WTC11 (cell line): Measurements from ENCODE around the gene BRMS1L. TPM values are rescaled to one million over a fixed set of nuclear protein-coding genes. Genes with fewer than 3 reads are reported as not detected.
"Not testable (repeated sequence)": the region's sequence is repeated elsewhere in the genome, so short reads cannot be mapped to it uniquely, and the experiment has no call there.

Experiments used
- ATAC-seq: fragments of 200-7000 bp; cut with Tn5 transposase; 2 replicates; pipeline ENCODE4 v1.10.0; 2021; ENCODE audit warnings: mild to moderate bottlenecking, moderate library complexity
- CTCF ChIA-PET: fragments of 300-600 bp; sonication (Branson Sonifier 250); formaldehyde crosslinking; loops from one replicate; lab custom pipeline; 2021; ENCODE audit warnings: antibody characterized with exemption; lab: Charles Lee
- POLR2A ChIA-PET: fragments of 350-600 bp; sonication (Branson Sonifier 250); formaldehyde crosslinking; loops from one replicate; lab custom pipeline; 2021; ENCODE audit warnings: antibody characterized with exemption; lab: Charles Lee
- DNase-seq: peaks from one replicate; pipeline ENCODE4 v3.0.0; 2021; ENCODE audit warnings: low spot score
- H3K27ac Mint-ChIP-seq: 2 replicates; pipeline ENCODE4 v1.8.0; 2021; ENCODE audit warnings: mixed read lengths
- H3K27me3 Mint-ChIP-seq: 2 replicates; pipeline ENCODE4 v1.8.0; 2021; ENCODE audit warnings: low read depth, mild to moderate bottlenecking, moderate library complexity, mixed read lengths
- H3K36me3 Mint-ChIP-seq: 2 replicates; pipeline ENCODE4 v1.8.0; 2021; ENCODE audit warnings: mixed read lengths
- H3K4me1 Mint-ChIP-seq: 2 replicates; pipeline ENCODE4 v1.8.0; 2022; ENCODE audit warnings: mixed read lengths
- H3K4me3 Mint-ChIP-seq: 2 replicates; pipeline ENCODE4 v1.8.0; 2021; ENCODE audit warnings: mild to moderate bottlenecking, moderate library complexity, mixed read lengths
- H3K9me3 Mint-ChIP-seq: 2 replicates; pipeline ENCODE4 v1.8.0; 2021; ENCODE audit warnings: mixed read lengths
- ATF1 ChIP-seq: sonication (generic); formaldehyde crosslinking; IDR thresholded peaks from 2 replicates; pipeline ENCODE4 v1.8.1; 2023; ENCODE audit warnings: mild to moderate bottlenecking, moderate library complexity, missing genetic modification reagents
- CREM ChIP-seq: sonication (generic); formaldehyde crosslinking; IDR thresholded peaks from 2 replicates; pipeline ENCODE4 v1.8.1; 2022; ENCODE audit warnings: mild to moderate bottlenecking, missing genetic modification reagents, moderate library complexity
- E2F4 ChIP-seq: sonication (generic); formaldehyde crosslinking; IDR thresholded peaks from 2 replicates; pipeline ENCODE4 v1.8.1; 2022; ENCODE audit warnings: low read depth, mild to moderate bottlenecking, moderate library complexity, missing genetic modification reagents, borderline replicate concordance
- E2F5 ChIP-seq: sonication (generic); formaldehyde crosslinking; IDR thresholded peaks from 2 replicates; pipeline ENCODE4 v1.8.1; 2022; ENCODE audit warnings: mild to moderate bottlenecking, moderate library complexity, missing genetic modification reagents
- ELF4 ChIP-seq: sonication (generic); formaldehyde crosslinking; IDR thresholded peaks from 2 replicates; pipeline ENCODE4 v1.8.1; 2022; ENCODE audit warnings: low read depth, mild to moderate bottlenecking, moderate library complexity, missing genetic modification reagents
- EMX1 ChIP-seq: fragments of 250-450 bp; sonication (Bioruptor Pico); IDR thresholded peaks from 2 replicates; pipeline ENCODE4 v1.8.0; 2021; ENCODE audit warnings: mild to moderate bottlenecking
- GABPB1 ChIP-seq: sonication (generic); formaldehyde crosslinking; IDR thresholded peaks from 2 replicates; pipeline ENCODE4 v1.8.1; 2023; ENCODE audit warnings: mild to moderate bottlenecking, missing genetic modification reagents
- HMGA2 ChIP-seq: fragments of 250-450 bp; sonication (Bioruptor Pico); IDR thresholded peaks from 2 replicates; pipeline ENCODE4 v1.4.0; 2021; ENCODE audit warnings: mild to moderate bottlenecking, moderate library complexity
- HMGXB4 ChIP-seq: sonication (generic); formaldehyde crosslinking; IDR thresholded peaks from 2 replicates; pipeline ENCODE4 v1.8.1; 2023; ENCODE audit warnings: mild to moderate bottlenecking, moderate library complexity, missing genetic modification reagents
- JAZF1 ChIP-seq: fragments of 250-450 bp; sonication (Bioruptor Pico); IDR thresholded peaks from 2 replicates; pipeline ENCODE4 v1.9.0; 2021; ENCODE audit warnings: moderate library complexity, mild to moderate bottlenecking, inconsistent platforms
- KAT7 ChIP-seq: sonication (generic); formaldehyde crosslinking; IDR thresholded peaks from 2 replicates; pipeline ENCODE4 v1.8.1; 2023; ENCODE audit warnings: missing genetic modification reagents, mild to moderate bottlenecking, borderline replicate concordance
- MAX ChIP-seq: sonication (generic); formaldehyde crosslinking; IDR thresholded peaks from 2 replicates; pipeline ENCODE4 v1.8.0; 2022; ENCODE audit warnings: mild to moderate bottlenecking, missing genetic modification reagents
- NFATC4 ChIP-seq: fragments of 250-450 bp; sonication (Bioruptor Pico); IDR thresholded peaks from 2 replicates; pipeline ENCODE4 v1.9.0; 2021; ENCODE audit warnings: mild to moderate bottlenecking
- NFE2L1 ChIP-seq: sonication (generic); formaldehyde crosslinking; IDR thresholded peaks from 2 replicates; pipeline ENCODE4 v1.8.1; 2023; ENCODE audit warnings: missing genetic modification reagents
- NR3C1 ChIP-seq: sonication (generic); formaldehyde crosslinking; conservative IDR thresholded peaks from 2 replicates; pipeline ENCODE4 v1.8.1; 2023; ENCODE audit warnings: low read depth, mild to moderate bottlenecking, missing genetic modification reagents
- OVOL2 ChIP-seq: fragments of 250-450 bp; sonication (Bioruptor Pico); IDR thresholded peaks from 2 replicates; pipeline ENCODE4 v1.9.0; 2021; ENCODE audit warnings: mild to moderate bottlenecking, borderline replicate concordance
- RELA ChIP-seq: sonication (generic); formaldehyde crosslinking; IDR thresholded peaks from 2 replicates; pipeline ENCODE4 v1.8.1; 2022; ENCODE audit warnings: missing genetic modification reagents, mild to moderate bottlenecking, borderline replicate concordance
- SP1 ChIP-seq: sonication (generic); formaldehyde crosslinking; conservative IDR thresholded peaks from 2 replicates; pipeline ENCODE4 v1.8.1; 2022; ENCODE audit warnings: missing genetic modification reagents
- TCF7 ChIP-seq: sonication (generic); formaldehyde crosslinking; IDR thresholded peaks from 2 replicates; pipeline ENCODE4 v1.8.0; 2022; ENCODE audit warnings: mild to moderate bottlenecking, low read depth, missing genetic modification reagents, moderate library complexity
- TEAD1 ChIP-seq: sonication (generic); formaldehyde crosslinking; IDR thresholded peaks from 2 replicates; pipeline ENCODE4 v1.8.0; 2022; ENCODE audit warnings: mild to moderate bottlenecking, missing genetic modification reagents
- USF2 ChIP-seq: sonication (generic); formaldehyde crosslinking; IDR thresholded peaks from 2 replicates; pipeline ENCODE4 v1.8.1; 2023; ENCODE audit warnings: mild to moderate bottlenecking, missing genetic modification reagents, moderate library complexity
- ZBTB21 ChIP-seq: sonication (generic); formaldehyde crosslinking; IDR thresholded peaks from 2 replicates; pipeline ENCODE4 v1.8.1; 2023; ENCODE audit warnings: mild to moderate bottlenecking, missing genetic modification reagents, borderline replicate concordance
- ZMAT4 ChIP-seq: fragments of 250-450 bp; sonication (Bioruptor Pico); IDR thresholded peaks from 2 replicates; pipeline ENCODE4 v1.9.0; 2021; ENCODE audit warnings: mild to moderate bottlenecking
- ZNF219 ChIP-seq: sonication (generic); formaldehyde crosslinking; IDR thresholded peaks from 2 replicates; pipeline ENCODE4 v1.8.0; 2023; ENCODE audit warnings: missing genetic modification reagents, mild to moderate bottlenecking, borderline replicate concordance
- ZNF263 ChIP-seq: sonication (generic); formaldehyde crosslinking; IDR thresholded peaks from 2 replicates; pipeline ENCODE4 v1.8.1; 2022; ENCODE audit warnings: low read depth, mild to moderate bottlenecking, moderate library complexity, missing genetic modification reagents
- ZNF317 ChIP-seq: sonication (generic); formaldehyde crosslinking; IDR thresholded peaks from 2 replicates; pipeline ENCODE4 v1.8.1; 2023; ENCODE audit warnings: low read depth, mild to moderate bottlenecking, moderate library complexity, missing genetic modification reagents, borderline replicate concordance
- total RNA-seq: library from RNA; stranded (reverse); gene quantifications from 3 replicates; pipeline ENCODE4 v1.2.3, GENCODE V29; 2021

The BRMS1L gene
- total RNA-seq, 1 experiment from 2014 or later = 12.1 TPM

GRCh38 chr14:35808638-35809563 lies 17.2 kb upstream of the BRMS1L start, which contains the start of gene RALGAPA1:
Gene RALGAPA1, minus strand, starts transcription at chr14:35809295. Its CDS starts 460 bp downstream, at chr14:35808835.
- not testable (repeated sequence) for H3K36me3 Mint-ChIP-seq, H3K9me3 Mint-ChIP-seq, H3K27me3 Mint-ChIP-seq
- H3K4me1 Mint-ChIP-seq = peaks cover 15% of the 10 kb centered on the region
- peak; percentile 88 for DNase-seq
- ChIA-PET CTCF (interaction anchor here (0.6 to 5.1 kb wide), 5 partner anchors 9 to 404 kb away, joined by 3 to 25 read pairs (median 3); partner anchors contain the start of genes BRMS1L and NFKBIA), POLR2A (interaction anchor here (0.8 to 1.4 kb wide), 2 partner anchors 10 to 18 kb away, joined by 3 to 12 read pairs; partner anchors contain the start of gene BRMS1L)
- TF ChIP-seq MAX (CRISPR knock-in tag) (0 out of 2 replicates have a peak, but pooled peaks have one; percentile 28), ZBTB21 (CRISPR knock-in tag) (peak; percentile 100), CREM (CRISPR knock-in tag) (peak; percentile 94), GABPB1 (CRISPR knock-in tag) (peak; percentile 50; the same call in 1 of the 2 replicates), SP1 (CRISPR knock-in tag) (peak; percentile 28; the same call in 1 of the 2 replicates), ELF4 (CRISPR knock-in tag) (0 out of 2 replicates have a peak, but pooled peaks have one; percentile 32), HMGXB4 (CRISPR knock-in tag) (peak; percentile 90)
- H3K4me3 Mint-ChIP-seq = peak within 1 kb of the TSS; percentile 95
- peak; percentile 99 for ATAC-seq
- peak within 1 kb of the TSS; percentile 90 for H3K27ac Mint-ChIP-seq

GRCh38 chr14:35809597-35809996 lies 16.5 kb upstream of the BRMS1L start:
- DNase-seq = no peak
- no peak overlapping the region for H3K27ac Mint-ChIP-seq
- H3K9me3 Mint-ChIP-seq = peaks cover 5% of the 10 kb centered on the region
- no peak for ATAC-seq
- ChIA-PET POLR2A (interaction anchor here (1.4 kb wide), 1 partner anchor 17 kb away, joined by 12 read pairs; the partner anchor contains the start of gene BRMS1L), CTCF (interaction anchor here (1.0 to 5.1 kb wide), 3 partner anchors 8 to 371 kb away, joined by 3 to 25 read pairs (median 7); partner anchors contain the start of gene BRMS1L)
- H3K36me3 Mint-ChIP-seq = no peaks in the 10 kb centered on the region
- peak overlapping the region; percentile 95 for H3K4me3 Mint-ChIP-seq
- H3K4me1 Mint-ChIP-seq = peaks cover 15% of the 10 kb centered on the region
- TF ChIP-seq JAZF1 (CRISPR knock-in tag) (no peak), TCF7 (CRISPR knock-in tag) (no peak), EMX1 (CRISPR knock-in tag) (no peak)
- H3K27me3 Mint-ChIP-seq = peaks cover 5% of the 10 kb centered on the region

- no peak for ATAC-seq
- no peak for TF ChIP-seq E2F5
- no peak for TF ChIP-seq TEAD1 (CRISPR knock-in tag)
- TF ChIP-seq ATF1 (CRISPR knock-in tag) = no peak
- TF ChIP-seq KAT7 (CRISPR knock-in tag) = no peak
- no peak for TF ChIP-seq ZMAT4 (CRISPR knock-in tag)
- no peak for TF ChIP-seq ZBTB21 (CRISPR knock-in tag)
- TF ChIP-seq HMGA2 = no peak
- no peak for TF ChIP-seq ZNF317 (CRISPR knock-in tag)
- no peak for TF ChIP-seq NR3C1 (CRISPR knock-in tag)
- no peak for TF ChIP-seq RELA (CRISPR knock-in tag)
- TF ChIP-seq OVOL2 (CRISPR knock-in tag) = no peak
- TF ChIP-seq ZNF219 (CRISPR knock-in tag) = no peak
- TF ChIP-seq NFATC4 = no peak
- TF ChIP-seq NFE2L1 (CRISPR knock-in tag) = no peak
- TF ChIP-seq USF2 (CRISPR knock-in tag) = no peak
- no peak for TF ChIP-seq E2F4 (CRISPR knock-in tag)
- TF ChIP-seq ZNF263 (CRISPR knock-in tag) = no peak
Observed at GRCh38 chr14:35810963-35811362, 15.2 kb upstream of the BRMS1L start.

More at GRCh38 chr14:35810963-35811362, 15.2 kb upstream of the BRMS1L start:
- peaks cover 5% of the 10 kb centered on the region for H3K27me3 Mint-ChIP-seq
- no peak overlapping the region for H3K27ac Mint-ChIP-seq
- no peaks in the 10 kb centered on the region for H3K36me3 Mint-ChIP-seq
- H3K4me3 Mint-ChIP-seq = no peak overlapping the region
- ChIA-PET CTCF (no interaction called here), POLR2A (no interaction called here)
- peaks cover 5% of the 10 kb centered on the region for H3K9me3 Mint-ChIP-seq
- peaks cover 15% of the 10 kb centered on the region for H3K4me1 Mint-ChIP-seq
- DNase-seq = no peak
